Left ventricle myocardium inferior (tissue), 1 donor: ENCODE data around the gene BRAF. TPM values are rescaled to one million over a fixed set of nuclear protein-coding genes. Genes with fewer than 3 reads are reported as not detected.

Source experiments
- DNase-seq: peaks from one replicate; pipeline ENCODE4 v3.0.0-alpha.2; 2020
- H3K27ac ChIP-seq: fragments of 200-600 bp; replicated peaks from 2 replicates; pipeline ENCODE4 v1.8.0; 2021
- H3K27me3 ChIP-seq: fragments of 200-600 bp; 2 replicates; pipeline ENCODE4 v1.8.0; 2021; ENCODE audit warnings: low read depth
- H3K36me3 ChIP-seq: fragments of 200-600 bp; 2 replicates; pipeline ENCODE4 v1.8.0; 2021
- H3K4me1 ChIP-seq: fragments of 200-600 bp; 2 replicates; pipeline ENCODE4 v1.8.0; 2021
- H3K4me3 ChIP-seq: fragments of 200-600 bp; 2 replicates; pipeline ENCODE4 v1.8.0; 2021; ENCODE audit warnings: mild to moderate bottlenecking, moderate library complexity
- H3K9me3 ChIP-seq: fragments of 200-600 bp; replicated peaks from 2 replicates; pipeline ENCODE4 v1.8.0; 2021
- CTCF ChIP-seq: fragments of 200-600 bp; IDR thresholded peaks from 2 replicates; pipeline ENCODE4 v1.8.0; 2021; ENCODE audit warnings: antibody characterized with exemption, mild to moderate bottlenecking, borderline replicate concordance
- intact Hi-C: fragments of 100-400 bp; cut with micrococcal nuclease; formaldehyde crosslinking; loops from one replicate; pipeline ENCODE4 v1.11.0; 2022
- total RNA-seq: library from RNA; stranded (reverse); fragmentation: NEBNext Ultra II Directional; extraction: Animal tissue kit (Norgen Biotek cat#: 25700); gene quantifications from one replicate; pipeline ENCODE4 v1.2.1, GENCODE V29; 2021
- donor health status: DM: no; HTN: yes; CAD: no; lungs with severe emphysema.

Gene BRAF
- total RNA-seq, 1 donor from 2014 or later, result 18.8 TPM

GRCh38 chr7:140863867-140864266 lies 60.9 kb downstream of the BRAF start:
- intact Hi-C loops, result no loop called here
- no peak overlapping the region for H3K4me3 ChIP-seq
- H3K36me3 ChIP-seq, result no peaks in the 10 kb centered on the region
- no peak for TF ChIP-seq CTCF
- no peak for DNase-seq
- H3K27me3 ChIP-seq, result no peaks in the 10 kb centered on the region
- peaks cover 30% of the 10 kb centered on the region for H3K4me1 ChIP-seq
- no peak overlapping the region for H3K27ac ChIP-seq
- H3K9me3 ChIP-seq, result no peaks in the 10 kb centered on the region

DNA sequence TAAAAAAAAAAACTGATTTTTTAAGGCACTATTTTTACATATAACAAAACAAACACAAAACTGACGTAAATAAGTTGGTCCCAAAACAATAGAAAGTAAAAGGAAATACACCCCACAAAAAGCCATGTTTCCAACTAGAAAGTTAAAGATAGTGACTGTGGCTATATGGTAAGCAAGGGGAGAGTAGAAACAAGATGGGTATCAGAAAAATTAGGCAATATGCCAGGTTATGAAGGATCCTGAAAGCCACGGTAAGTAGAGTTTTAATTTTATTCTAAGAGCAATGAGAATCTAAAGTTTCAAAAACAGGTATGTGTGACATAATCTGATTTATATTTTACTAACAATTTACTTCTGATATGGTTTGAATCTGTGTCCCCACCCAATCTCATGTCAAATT lies 61.5 kb downstream of the BRAF start:
- H3K4me1 ChIP-seq, result peaks cover 30% of the 10 kb centered on the region
- no peak for DNase-seq
- no peak overlapping the region for H3K27ac ChIP-seq
- H3K4me3 ChIP-seq, result no peak overlapping the region
- H3K36me3 ChIP-seq, result no peaks in the 10 kb centered on the region
- no peaks in the 10 kb centered on the region for H3K9me3 ChIP-seq
- H3K27me3 ChIP-seq, result no peaks in the 10 kb centered on the region
- intact Hi-C loops, result no loop called here
- TF ChIP-seq CTCF, result no peak

DNA sequence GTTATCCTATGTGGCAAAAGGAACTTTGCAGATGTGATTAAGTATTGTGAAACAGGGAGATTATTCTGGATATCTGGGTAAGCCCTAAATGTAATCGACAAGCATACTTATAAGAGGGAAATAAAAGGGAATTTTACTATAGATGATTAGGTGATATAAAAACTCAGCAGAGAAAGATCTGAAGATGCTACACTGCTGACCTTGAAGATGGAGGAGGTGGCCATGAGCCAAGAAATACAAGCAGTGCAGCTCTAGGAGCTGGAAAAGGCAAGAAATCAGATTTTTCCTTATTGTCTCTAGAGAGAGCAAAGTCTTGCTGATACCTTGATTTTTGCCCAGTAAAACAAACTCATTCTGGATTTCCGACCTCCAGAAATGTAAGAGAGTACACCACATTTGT lies 67.7 kb downstream of the BRAF start:
- intact Hi-C loops, result no loop called here

GRCh38 chr7:140841166-140841715 lies 83.5 kb downstream of the BRAF start:
- TF ChIP-seq CTCF, result no peak
- Histone ChIP-seq H3K27ac (no peak overlapping the region), H3K27me3 (no peaks in the 10 kb centered on the region), H3K36me3 (peaks cover 16% of the 10 kb centered on the region), H3K4me1 (no peaks in the 10 kb centered on the region), H3K4me3 (no peak overlapping the region), H3K9me3 (no peaks in the 10 kb centered on the region)
- intact Hi-C loops, result no loop called here
- DNase-seq, result no peak

More for the DNA sequence above, 67.7 kb downstream of the BRAF start:
- no peaks in the 10 kb centered on the region for H3K27me3 ChIP-seq
- H3K27ac ChIP-seq, result no peak overlapping the region
- no peaks in the 10 kb centered on the region for H3K36me3 ChIP-seq
- H3K9me3 ChIP-seq, result no peaks in the 10 kb centered on the region
- no peak overlapping the region for H3K4me3 ChIP-seq
- no peak for TF ChIP-seq CTCF
- H3K4me1 ChIP-seq, result peaks cover 31% of the 10 kb centered on the region
- DNase-seq, result no peak

GRCh38 chr7:140831724-140832123 lies 93.0 kb downstream of the BRAF start:
- H3K9me3 ChIP-seq, result no peaks in the 10 kb centered on the region
- TF ChIP-seq CTCF, result no peak
- DNase-seq, result no peak
- no peak overlapping the region for H3K4me3 ChIP-seq
- peaks cover 15% of the 10 kb centered on the region for H3K36me3 ChIP-seq
- intact Hi-C loops, result no loop called here
- peaks cover 12% of the 10 kb centered on the region for H3K4me1 ChIP-seq
- H3K27ac ChIP-seq, result no peak overlapping the region
- no peaks in the 10 kb centered on the region for H3K27me3 ChIP-seq
